Keratinocyte (primary cell): Measurements from ENCODE around the gene CELF6. TPM values are rescaled to one million over a fixed set of nuclear protein-coding genes. Genes with fewer than 3 reads are reported as not detected.

Source experiments
- DNase-seq: peaks from one replicate; pipeline ENCODE4 v3.0.0-alpha.2; 2011; ENCODE audit warnings: low read depth, missing footprints, low spot score
- FAIRE-seq: peaks from 2 replicates; lab custom pipeline; 2011; peaks lifted over from hg19 to GRCh38; lab: Jason Lieb, UNC
- H2AFZ ChIP-seq: 2 replicates; pipeline ENCODE4 v1.6.0; 2012; ENCODE audit warnings: low read length, control low read depth, inconsistent platforms; ENCODE audit not compliant: control insufficient read depth
- H3K27ac ChIP-seq: 2 replicates; pipeline ENCODE4 v1.5.1; 2011; ENCODE audit warnings: low read length; ENCODE audit not compliant: control insufficient read depth, insufficient read depth
- H3K27me3 ChIP-seq: 3 replicates; pipeline ENCODE4 v1.6.0; 2011; ENCODE audit warnings: low read length; ENCODE audit not compliant: control insufficient read depth, insufficient read depth; ENCODE audit errors: extremely low read depth
- H3K36me3 ChIP-seq, 2 experiments: 2 replicates in 1 of 2; 3 replicates in 1 of 2; pipeline ENCODE4 v1.5.1; 2011; ENCODE audit warnings: low read length in 2 of 2, mild to moderate bottlenecking in 1 of 2; ENCODE audit not compliant: control insufficient read depth in 2 of 2, insufficient read depth in 2 of 2; ENCODE audit errors: extremely low read depth in 1 of 2
- H3K4me1 ChIP-seq: 3 replicates; pipeline ENCODE4 v1.5.1; 2011; ENCODE audit warnings: low read length; ENCODE audit not compliant: control insufficient read depth, insufficient read depth; ENCODE audit errors: extremely low read depth
- H3K4me2 ChIP-seq: 3 replicates; pipeline ENCODE4 v1.6.0; 2011; ENCODE audit warnings: low read depth, low read length; ENCODE audit not compliant: control insufficient read depth, insufficient read depth; ENCODE audit errors: extremely low read depth
- H3K4me3 ChIP-seq, 3 experiments: fragments of 200-600 bp in 1 of 3; sonication (generic) in 1 of 3; 2 replicates in 2 of 3; 3 replicates in 1 of 3; pipeline ENCODE4 v1.5.1; 2011 to 2016; ENCODE audit warnings: low read length in 3 of 3, mild to moderate bottlenecking in 3 of 3, control low read depth in 2 of 3, inconsistent platforms in 1 of 3, low read depth in 1 of 3, mixed read lengths in 1 of 3, mixed run types in 1 of 3, moderate library complexity in 1 of 3; ENCODE audit not compliant: control insufficient read depth in 2 of 3, insufficient read depth in 2 of 3; ENCODE audit errors: extremely low read depth in 1 of 3
- H3K79me2 ChIP-seq: 2 replicates; pipeline ENCODE4 v1.6.0; 2012; ENCODE audit warnings: low read length; ENCODE audit not compliant: control insufficient read depth, insufficient read depth
- H3K9ac ChIP-seq: 3 replicates; pipeline ENCODE4 v1.6.0; 2011; ENCODE audit warnings: low read length; ENCODE audit not compliant: control insufficient read depth, insufficient read depth; ENCODE audit errors: extremely low read depth
- H3K9me1 ChIP-seq: 3 replicates; pipeline ENCODE4 v1.6.0; 2011; ENCODE audit warnings: low read length; ENCODE audit not compliant: control insufficient read depth, insufficient read depth; ENCODE audit errors: extremely low read depth
- H3K9me3 ChIP-seq: 2 replicates; pipeline ENCODE4 v1.5.1; 2012; ENCODE audit warnings: low read depth, low read length; ENCODE audit not compliant: control insufficient read depth
- H4K20me1 ChIP-seq: 3 replicates; pipeline ENCODE4 v1.6.0; 2011; ENCODE audit warnings: low read length; ENCODE audit not compliant: control insufficient read depth, insufficient read depth; ENCODE audit errors: extremely low read depth
- EZH2 ChIP-seq: IDR thresholded peaks from one replicate; pipeline ENCODE4 v1.6.1; 2012; ENCODE audit warnings: inconsistent platforms, mild to moderate bottlenecking, low read length, moderate library complexity
- dilution Hi-C: fragments of 300-500 bp; cut with MboI; formaldehyde crosslinking; loops from one replicate; pipeline ENCODE4 v1.7.0; 2020; ENCODE audit warnings: low sequenced_read_pairs; ENCODE audit not compliant: extremely low pct_ligation_motif_present
- polyA plus RNA-seq, 5 experiments: library from polyadenylated mRNA; depleted of rRNA in 3 of 5; stranded (reverse) in 3 of 5; stranded (forward) in 1 of 5; unstranded in 1 of 5; fragments of >200 nt; gene quantifications; 1 replicate in 1 of 5; 2 replicates in 3 of 5; 3 replicates in 1 of 5; pipeline versions ENCODE4 v1.2.1 to v1.2.3, GENCODE V29; 2011 to 2012; ENCODE audit warnings: missing spikeins in 2 of 5, low read depth in 1 of 5, low replicate concordance in 1 of 5
- TF ChIP-seq, protein P1 (sequence below), 3 experiments: IDR thresholded peaks in 1 of 3; conservative IDR thresholded peaks in 1 of 3; optimal IDR thresholded peaks in 1 of 3; 2 replicates in 2 of 3; 3 replicates in 1 of 3; pipeline versions ENCODE3 to v1.5.1; 2011; ENCODE audit warnings: low read length in 3 of 3, mild to moderate bottlenecking in 3 of 3, moderate library complexity in 2 of 3, control low read depth in 1 of 3, inconsistent platforms in 1 of 3; ENCODE audit not compliant: insufficient read depth in 2 of 3; ENCODE audit errors: extremely low read depth in 1 of 3

Gene CELF6
- polyA plus RNA-seq, 1 donor (not counting 4 experiments of a cell fraction or from before 2014, with no cell fraction given): 0.04 TPM

DNA sequence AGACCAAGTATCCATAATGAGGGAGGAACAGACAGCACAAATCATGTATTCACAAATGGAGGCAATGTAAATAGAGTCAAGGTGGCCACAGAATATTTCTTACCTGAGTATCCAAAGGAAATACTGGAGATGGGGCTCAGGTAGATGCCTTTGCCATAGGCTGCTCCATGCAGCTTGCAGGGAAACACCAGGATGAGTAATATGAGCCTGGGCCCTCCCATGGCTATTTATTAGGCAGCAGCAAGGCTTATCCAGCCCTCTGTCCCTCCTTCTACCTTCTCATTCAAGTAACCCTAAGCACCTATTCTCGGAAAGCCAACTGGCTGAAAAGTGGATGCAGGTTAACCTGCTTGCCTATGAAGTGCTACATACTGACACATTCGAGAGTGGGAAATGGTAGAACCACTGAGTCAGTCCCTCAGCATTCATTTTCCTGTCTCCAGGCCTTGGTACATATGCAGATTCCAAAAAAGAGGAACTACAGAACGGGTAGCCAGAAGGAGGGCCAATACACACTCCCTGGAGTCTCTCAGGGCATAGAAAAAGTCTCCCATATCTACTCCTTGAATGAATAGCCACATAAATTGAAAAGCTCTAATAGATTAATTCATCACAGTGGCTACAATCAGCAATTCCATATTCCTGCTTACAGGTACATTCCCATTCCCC lies 70.7 kb downstream of the CELF6 start:
- no peak overlapping the region for H3K4me3 ChIP-seq
- H4K20me1 ChIP-seq: no peaks in the 10 kb centered on the region
- DNase-seq: no peak
- no peak overlapping the region for H2AFZ ChIP-seq
- H3K4me2 ChIP-seq: no peak overlapping the region
- FAIRE-seq: no peak
- H3K9me3 ChIP-seq: no peaks in the 10 kb centered on the region
- no peaks in the 10 kb centered on the region for H3K79me2 ChIP-seq
- no peaks in the 10 kb centered on the region for H3K27me3 ChIP-seq
- TF ChIP-seq, protein P1, sequence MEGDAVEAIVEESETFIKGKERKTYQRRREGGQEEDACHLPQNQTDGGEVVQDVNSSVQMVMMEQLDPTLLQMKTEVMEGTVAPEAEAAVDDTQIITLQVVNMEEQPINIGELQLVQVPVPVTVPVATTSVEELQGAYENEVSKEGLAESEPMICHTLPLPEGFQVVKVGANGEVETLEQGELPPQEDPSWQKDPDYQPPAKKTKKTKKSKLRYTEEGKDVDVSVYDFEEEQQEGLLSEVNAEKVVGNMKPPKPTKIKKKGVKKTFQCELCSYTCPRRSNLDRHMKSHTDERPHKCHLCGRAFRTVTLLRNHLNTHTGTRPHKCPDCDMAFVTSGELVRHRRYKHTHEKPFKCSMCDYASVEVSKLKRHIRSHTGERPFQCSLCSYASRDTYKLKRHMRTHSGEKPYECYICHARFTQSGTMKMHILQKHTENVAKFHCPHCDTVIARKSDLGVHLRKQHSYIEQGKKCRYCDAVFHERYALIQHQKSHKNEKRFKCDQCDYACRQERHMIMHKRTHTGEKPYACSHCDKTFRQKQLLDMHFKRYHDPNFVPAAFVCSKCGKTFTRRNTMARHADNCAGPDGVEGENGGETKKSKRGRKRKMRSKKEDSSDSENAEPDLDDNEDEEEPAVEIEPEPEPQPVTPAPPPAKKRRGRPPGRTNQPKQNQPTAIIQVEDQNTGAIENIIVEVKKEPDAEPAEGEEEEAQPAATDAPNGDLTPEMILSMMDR (optimal IDR thresholded peaks at IDR 0.05 in 1 of 3, IDR thresholded peaks at IDR 0.05 in 1 of 3, conservative IDR thresholded peaks at IDR 0.05 in 1 of 3; ENCODE audit: extremely low read depth in 1 of 3, insufficient read depth in 2 of 3, low read length in 3 of 3): no peak
- no peak for TF ChIP-seq EZH2
- dilution Hi-C loops: no loop called here
- H3K9ac ChIP-seq: no peak overlapping the region
- peaks cover 20 to 28% of the 10 kb centered on the region in 2 experiments for H3K36me3 ChIP-seq
- no peaks in the 10 kb centered on the region for H3K9me1 ChIP-seq
- no peak overlapping the region for H3K27ac ChIP-seq
- H3K4me1 ChIP-seq: no peaks in the 10 kb centered on the region

DNA sequence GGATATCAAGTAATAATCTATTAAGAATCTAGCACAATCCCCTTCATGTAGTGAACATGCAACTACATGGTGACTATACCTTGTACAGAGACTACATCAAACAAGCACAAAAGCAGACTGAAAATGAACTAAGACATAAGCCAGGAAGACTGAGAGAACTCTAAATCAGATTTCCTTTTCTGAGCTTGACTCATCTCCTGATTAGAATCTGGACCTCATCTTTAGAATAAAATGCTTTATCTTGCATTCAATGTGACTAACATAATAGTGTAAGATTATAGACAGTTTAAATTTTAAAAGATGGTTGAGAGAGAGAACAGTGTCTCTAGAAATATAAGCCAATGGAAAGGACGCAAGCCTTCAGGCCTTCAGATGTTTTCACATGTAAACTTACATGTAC lies 71.4 kb downstream of the CELF6 start:
- dilution Hi-C loops: no loop called here
- Histone ChIP-seq H3K4me2 (no peak overlapping the region), H3K4me3 (no peak overlapping the region), H3K27ac (no peak overlapping the region), H2AFZ (no peak overlapping the region), H3K9me3 (no peaks in the 10 kb centered on the region), H3K79me2 (no peaks in the 10 kb centered on the region), H3K27me3 (no peaks in the 10 kb centered on the region), H4K20me1 (no peaks in the 10 kb centered on the region), H3K4me1 (no peaks in the 10 kb centered on the region), H3K9ac (no peak overlapping the region), H3K9me1 (no peaks in the 10 kb centered on the region), H3K36me3 (peaks cover 21 to 30% of the 10 kb centered on the region in 2 experiments)
- no peak for DNase-seq
- no peak for FAIRE-seq
- TF ChIP-seq, protein P1 (optimal IDR thresholded peaks at IDR 0.05 in 1 of 3, IDR thresholded peaks at IDR 0.05 in 1 of 3, conservative IDR thresholded peaks at IDR 0.05 in 1 of 3; ENCODE audit: extremely low read depth in 1 of 3, insufficient read depth in 2 of 3, low read length in 3 of 3): no peak
- TF ChIP-seq EZH2: no peak
